HepG2 (cell line): ENCODE data around the gene ATP5F1E. TPM values are rescaled to one million over a fixed set of nuclear protein-coding genes. Genes with fewer than 3 reads are reported as not detected.

ENCODE experiments used
- AHR ChIP-seq: IDR thresholded peaks from 2 replicates; pipeline ENCODE4 v1.6.1; 2018; ENCODE audit warnings: missing genetic modification reagents, missing compliant biosample characterization
- ATF1 ChIP-seq: IDR thresholded peaks from 2 replicates; pipeline ENCODE4 v1.6.1; 2016; ENCODE audit warnings: mild to moderate bottlenecking, control low read depth
- ATF7-NPFF ChIP-seq: sonication (generic); formaldehyde crosslinking; IDR thresholded peaks from 2 replicates; pipeline ENCODE4 v1.8.1; 2023; ENCODE audit warnings: mild to moderate bottlenecking, low read depth, missing genetic modification reagents, moderate library complexity
- CEBPB ChIP-seq: IDR thresholded peaks from 2 replicates; pipeline ENCODE4 v1.6.1; 2011; ENCODE audit warnings: low read depth, low read length, improper control_type of control experiment, borderline replicate concordance
- CENPX ChIP-seq: sonication (generic); formaldehyde crosslinking; IDR thresholded peaks from 2 replicates; pipeline ENCODE4 v1.9.0; 2021; ENCODE audit warnings: mild to moderate bottlenecking, missing genetic modification reagents, moderate library complexity
- GATAD2A ChIP-seq: IDR thresholded peaks from 2 replicates; pipeline ENCODE4 v1.6.1; 2016
- HHEX ChIP-seq: IDR thresholded peaks from 2 replicates; pipeline ENCODE4 v1.6.1; 2016; ENCODE audit warnings: control low read depth
- MATR3 ChIP-seq: sonication (generic); formaldehyde crosslinking; IDR thresholded peaks from 2 replicates; pipeline ENCODE4 v1.4.0; 2020; ENCODE audit warnings: missing genetic modification reagents
- PPARG ChIP-seq: conservative IDR thresholded peaks from 2 replicates; pipeline ENCODE4 v1.6.1; 2016; ENCODE audit warnings: missing biosample characterization, missing genetic modification reagents
- PRPF4 ChIP-seq: fragments of 200-400 bp; formaldehyde crosslinking; IDR thresholded peaks from 2 replicates; pipeline ENCODE4 v1.6.1; 2016; ENCODE audit warnings: low read length, low read depth; ENCODE audit not compliant: poor library complexity, severe bottlenecking
- RBM39 ChIP-seq: fragments of 200-400 bp; formaldehyde crosslinking; IDR thresholded peaks from one replicate; pipeline ENCODE4 v1.6.1; 2018; ENCODE audit warnings: antibody characterized with exemption, mild to moderate bottlenecking, low read depth, low read length; ENCODE audit not compliant: poor library complexity, severe bottlenecking
- SMYD3 ChIP-seq: sonication (generic); formaldehyde crosslinking; IDR thresholded peaks from 2 replicates; pipeline ENCODE4 v1.8.1; 2023; ENCODE audit warnings: mild to moderate bottlenecking, missing genetic modification reagents
- SP1 ChIP-seq, 2 experiments: fragments of 450-650 bp in 1 of 2; sonication (generic) in 1 of 2; formaldehyde crosslinking in 1 of 2; IDR thresholded peaks; 2 replicates each; pipeline versions ENCODE4 v1.4.0 to v1.6.1; 2016 to 2020; ENCODE audit warnings: missing genetic modification reagents in 1 of 2
- SRSF4 ChIP-seq: fragments of 200-400 bp; formaldehyde crosslinking; IDR thresholded peaks from one replicate; pipeline ENCODE4 v1.6.1; 2018; ENCODE audit warnings: mild to moderate bottlenecking, low read depth, low read length, moderate library complexity; ENCODE audit not compliant: poor library complexity, severe bottlenecking
- TAF15 ChIP-seq: fragments of 200-400 bp; formaldehyde crosslinking; IDR thresholded peaks from one replicate; pipeline ENCODE4 v1.6.1; 2018; ENCODE audit warnings: mild to moderate bottlenecking, low read depth, low read length; ENCODE audit not compliant: poor library complexity, severe bottlenecking
- ZNF274 ChIP-seq: sonication (generic); formaldehyde crosslinking; IDR thresholded peaks from 2 replicates; pipeline ENCODE4 v1.5.1; 2020; ENCODE audit warnings: mild to moderate bottlenecking, missing genetic modification reagents
- ZNF652 ChIP-seq: IDR thresholded peaks from 2 replicates; pipeline ENCODE4 v1.6.1; 2016; ENCODE audit warnings: low read depth, borderline replicate concordance
- ZNF710 ChIP-seq: sonication (generic); formaldehyde crosslinking; IDR thresholded peaks from 2 replicates; pipeline ENCODE4 v1.5.0; 2020; ENCODE audit warnings: mild to moderate bottlenecking, missing genetic modification reagents, borderline replicate concordance
- ZNF777 ChIP-seq: sonication (generic); formaldehyde crosslinking; IDR thresholded peaks from 2 replicates; pipeline ENCODE4 v1.4.0; 2020; ENCODE audit warnings: missing genetic modification reagents
- ZNF788 ChIP-seq: sonication (generic); formaldehyde crosslinking; IDR thresholded peaks from 2 replicates; pipeline ENCODE4 v1.5.0; 2020; ENCODE audit warnings: mild to moderate bottlenecking, missing genetic modification reagents, borderline replicate concordance
- ZSCAN31 ChIP-seq: sonication (generic); formaldehyde crosslinking; IDR thresholded peaks from 2 replicates; pipeline ENCODE4 v1.5.0; 2020; ENCODE audit warnings: low read depth, mild to moderate bottlenecking, missing genetic modification reagents
- polyA plus RNA-seq, 8 experiments: library from polyadenylated mRNA; depleted of rRNA in 3 of 8; stranded (reverse) in 7 of 8; unstranded in 1 of 8; fragments of >200 nt; fragmentation: Illumina TruSeq in 4 of 8; extraction: Trizol in 4 of 8; gene quantifications; 2 replicates each; pipeline versions ENCODE4 v1.2.1 to v1.2.3, GENCODE V29; 2011 to 2016; ENCODE audit warnings: low read depth in 4 of 8, missing spikeins in 1 of 8, mixed read lengths in 1 of 8; ENCODE audit not compliant: insufficient read depth in 1 of 8
- total RNA-seq, 5 experiments: library from RNA; depleted of rRNA; stranded (reverse); fragments of >200 nt; fragmentation: Illumina TruSeq; extraction: Trizol; gene quantifications; 2 replicates each; pipeline ENCODE4 v1.2.3, GENCODE V29; 2016; ENCODE audit warnings: low read depth in 1 of 5
- TF ChIP-seq, protein P1 (sequence below): IDR thresholded peaks from 2 replicates; pipeline ENCODE4 v1.6.1; 2016; ENCODE audit warnings: missing biosample characterization, missing genetic modification reagents, low read depth
- TF ChIP-seq, protein P2 (sequence below): sonication (generic); formaldehyde crosslinking; conservative IDR thresholded peaks from 2 replicates; pipeline ENCODE4 v1.4.0; 2020; ENCODE audit warnings: missing genetic modification reagents
- TF ChIP-seq, protein P3 (sequence below): sonication (generic); formaldehyde crosslinking; IDR thresholded peaks from 2 replicates; pipeline ENCODE4 v1.4.0; 2020; ENCODE audit warnings: missing genetic modification reagents

The ATP5F1E gene
- total and polyA plus RNA-seq, 2 of the 13 experiments (the other 11 are each of a cell fraction or from before 2014, with no cell fraction given): 121 to 134 TPM

DNA sequence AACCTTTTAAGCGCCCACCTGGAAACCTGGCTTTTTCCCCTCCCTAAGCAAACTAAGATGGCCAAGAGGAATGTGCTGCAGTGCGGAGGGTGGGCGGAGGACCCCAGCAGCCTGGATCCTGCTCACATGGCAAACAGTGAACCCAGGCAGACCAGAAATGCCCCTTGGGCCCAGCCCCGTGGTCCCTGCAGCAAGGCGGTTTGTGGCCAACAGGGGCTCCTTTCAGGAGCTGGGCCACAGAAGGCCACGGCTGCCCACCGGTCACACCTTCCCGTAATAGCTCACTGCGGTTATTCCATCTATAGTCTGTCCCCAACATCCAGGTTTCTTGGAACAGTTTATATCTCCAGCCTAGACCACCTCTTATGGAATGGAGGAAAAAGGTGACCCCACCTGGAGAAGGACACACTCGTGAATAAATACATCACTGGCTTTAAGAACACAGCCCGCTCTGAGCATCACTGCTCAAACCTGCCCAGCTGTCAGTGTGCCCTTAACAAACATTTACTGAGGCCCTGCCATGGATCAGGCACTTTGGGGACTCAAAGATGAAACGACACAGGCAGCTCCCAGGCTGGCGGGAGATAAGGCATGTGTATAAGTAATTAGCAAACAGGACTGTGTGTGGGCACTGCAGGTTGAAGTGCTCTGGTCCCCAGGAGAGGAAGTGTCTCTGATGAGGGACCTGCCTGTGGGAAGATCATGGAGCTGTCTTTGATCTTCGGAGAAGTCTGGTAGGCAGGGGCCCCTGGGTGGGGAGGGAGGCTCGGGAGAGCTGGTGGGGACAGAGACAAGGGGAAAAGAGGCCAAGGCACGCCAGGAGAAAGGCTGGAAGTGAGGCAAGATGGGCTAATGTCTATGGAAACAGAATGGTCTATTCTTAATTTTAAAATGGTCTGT is 16.1 kb downstream of the ATP5F1E start (continued):
- TF ChIP-seq, protein P1, sequence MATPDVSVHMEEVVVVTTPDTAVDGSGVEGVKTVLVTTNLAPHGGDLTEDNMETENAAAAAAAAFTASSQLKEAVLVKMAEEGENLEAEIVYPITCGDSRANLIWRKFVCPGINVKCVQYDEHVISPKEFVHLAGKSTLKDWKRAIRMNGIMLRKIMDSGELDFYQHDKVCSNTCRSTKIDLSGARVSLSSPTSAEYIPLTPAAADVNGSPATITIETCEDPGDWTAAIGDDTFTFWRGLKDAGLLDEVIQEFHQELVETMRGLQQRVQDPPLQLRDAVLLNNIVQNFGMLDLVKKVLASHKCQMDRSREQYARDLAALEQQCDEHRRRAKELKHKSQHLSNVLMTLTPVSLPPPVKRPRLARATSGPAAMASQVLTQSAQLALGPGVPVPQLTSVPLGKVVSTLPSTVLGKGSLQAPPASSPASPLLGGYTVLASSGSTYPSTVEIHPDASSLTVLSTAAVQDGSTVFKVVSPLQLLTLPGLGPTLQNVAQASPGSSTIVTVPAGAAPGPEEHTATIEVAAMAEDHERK (CRISPR knock-in tag): no peak
- TF ChIP-seq TAF15 (no peak), SMYD3 (peak; percentile 82; the same call in 1 of the 2 replicates), AHR (CRISPR knock-in tag) (peak; percentile 89; the same call in 1 of the 2 replicates), MATR3 (no peak), ATF1 (no peak), ZNF777 (CRISPR knock-in tag) (no peak), GATAD2A (CRISPR knock-in tag) (peak; percentile 91), CENPX (CRISPR knock-in tag) (no peak), PPARG (CRISPR knock-in tag) (peak; percentile 86), ZNF710 (peak; percentile 74; the same call in 1 of the 2 replicates), ZNF652 (peak; percentile 38; the same call in 1 of the 2 replicates), RBM39 (peak; percentile 30), ZNF788 (CRISPR knock-in tag) (peak; percentile 98), CEBPB (no peak), ATF7-NPFF (peak; percentile 63; the same call in 1 of the 2 replicates), ZSCAN31 (peak; percentile 59; the same call in 1 of the 2 replicates), ZNF274 (peak; percentile 19; the same call in 1 of the 2 replicates), SRSF4 (no peak), PRPF4 (no peak), HHEX (peak; percentile 94), SP1 (IDR thresholded peaks at IDR 0.05) (no peak), SP1 (CRISPR knock-in tag; IDR thresholded peaks at IDR 0.05) (peak; percentile 50; the same call in 1 of the 2 replicates)
- TF ChIP-seq, protein P2, sequence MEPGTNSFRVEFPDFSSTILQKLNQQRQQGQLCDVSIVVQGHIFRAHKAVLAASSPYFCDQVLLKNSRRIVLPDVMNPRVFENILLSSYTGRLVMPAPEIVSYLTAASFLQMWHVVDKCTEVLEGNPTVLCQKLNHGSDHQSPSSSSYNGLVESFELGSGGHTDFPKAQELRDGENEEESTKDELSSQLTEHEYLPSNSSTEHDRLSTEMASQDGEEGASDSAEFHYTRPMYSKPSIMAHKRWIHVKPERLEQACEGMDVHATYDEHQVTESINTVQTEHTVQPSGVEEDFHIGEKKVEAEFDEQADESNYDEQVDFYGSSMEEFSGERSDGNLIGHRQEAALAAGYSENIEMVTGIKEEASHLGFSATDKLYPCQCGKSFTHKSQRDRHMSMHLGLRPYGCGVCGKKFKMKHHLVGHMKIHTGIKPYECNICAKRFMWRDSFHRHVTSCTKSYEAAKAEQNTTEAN: peak; percentile 37; the same call in 1 of the 2 replicates
- TF ChIP-seq, protein P3, sequence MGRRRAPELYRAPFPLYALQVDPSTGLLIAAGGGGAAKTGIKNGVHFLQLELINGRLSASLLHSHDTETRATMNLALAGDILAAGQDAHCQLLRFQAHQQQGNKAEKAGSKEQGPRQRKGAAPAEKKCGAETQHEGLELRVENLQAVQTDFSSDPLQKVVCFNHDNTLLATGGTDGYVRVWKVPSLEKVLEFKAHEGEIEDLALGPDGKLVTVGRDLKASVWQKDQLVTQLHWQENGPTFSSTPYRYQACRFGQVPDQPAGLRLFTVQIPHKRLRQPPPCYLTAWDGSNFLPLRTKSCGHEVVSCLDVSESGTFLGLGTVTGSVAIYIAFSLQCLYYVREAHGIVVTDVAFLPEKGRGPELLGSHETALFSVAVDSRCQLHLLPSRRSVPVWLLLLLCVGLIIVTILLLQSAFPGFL (CRISPR knock-in tag): no peak
